HepG2 (cell line): ENCODE data around the gene TAF3. TPM values are rescaled to one million over a fixed set of nuclear protein-coding genes. Genes with fewer than 3 reads are reported as not detected.

ENCODE experiments used
- ARNT ChIP-seq: fragments of 450-650 bp; IDR thresholded peaks from 2 replicates; pipeline ENCODE4 v1.6.1; 2017
- ATF7 ChIP-seq, 2 experiments: fragments of 450-650 bp in 1 of 2; sonication (generic) in 1 of 2; formaldehyde crosslinking in 1 of 2; IDR thresholded peaks; 2 replicates each; pipeline versions ENCODE4 v1.4.0 to v1.6.1; 2016 to 2020; ENCODE audit warnings: antibody characterized with exemption in 1 of 2, mild to moderate bottlenecking in 1 of 2, missing genetic modification reagents in 1 of 2
- ESRRA ChIP-seq: sonication (generic); formaldehyde crosslinking; IDR thresholded peaks from 2 replicates; pipeline ENCODE4 v1.5.1; 2020; ENCODE audit warnings: mild to moderate bottlenecking, low read depth, missing genetic modification reagents
- FOSL2 ChIP-seq: sonication (generic); formaldehyde crosslinking; IDR thresholded peaks from 2 replicates; pipeline ENCODE4 v1.4.0; 2020; ENCODE audit warnings: missing genetic modification reagents
- FOXA1 ChIP-seq, 2 experiments: fragments of 450-650 bp in 1 of 2; sonication (generic) in 1 of 2; formaldehyde crosslinking in 1 of 2; IDR thresholded peaks; 2 replicates each; pipeline versions ENCODE4 v1.4.0 to v1.6.1; 2016 to 2020; ENCODE audit warnings: missing genetic modification reagents in 1 of 2
- FOXC1 ChIP-seq: sonication (generic); formaldehyde crosslinking; IDR thresholded peaks from 2 replicates; pipeline ENCODE4 v1.8.0; 2022; ENCODE audit warnings: mild to moderate bottlenecking, missing genetic modification reagents, borderline replicate concordance
- GABPB1 ChIP-seq: IDR thresholded peaks from 2 replicates; pipeline ENCODE4 v1.6.1; 2016; ENCODE audit warnings: mild to moderate bottlenecking, missing genetic modification reagents, moderate library complexity, missing compliant biosample characterization
- HMG20A ChIP-seq: IDR thresholded peaks from 2 replicates; pipeline ENCODE4 v1.6.1; 2016; ENCODE audit warnings: borderline replicate concordance
- MEF2D ChIP-seq: sonication (generic); formaldehyde crosslinking; IDR thresholded peaks from 2 replicates; pipeline ENCODE4 v1.5.1; 2020; ENCODE audit warnings: mild to moderate bottlenecking, missing genetic modification reagents
- ONECUT2 ChIP-seq: sonication (generic); formaldehyde crosslinking; IDR thresholded peaks from 2 replicates; pipeline ENCODE4 v1.4.0; 2020; ENCODE audit warnings: missing genetic modification reagents
- PAF1 ChIP-seq: IDR thresholded peaks from 2 replicates; pipeline ENCODE4 v1.6.1; 2016; ENCODE audit warnings: missing genetic modification reagents, missing compliant biosample characterization
- RCOR2 ChIP-seq: IDR thresholded peaks from 2 replicates; pipeline ENCODE4 v1.6.1; 2016; ENCODE audit warnings: missing biosample characterization, missing genetic modification reagents
- USF2 ChIP-seq, 2 experiments: sonication (generic) in 1 of 2; formaldehyde crosslinking in 1 of 2; IDR thresholded peaks; 2 replicates each; pipeline versions ENCODE4 v1.5.1 to v1.6.1; 2011 to 2020; ENCODE audit warnings: borderline replicate concordance in 1 of 2, low read depth in 1 of 2, low read length in 1 of 2, mild to moderate bottlenecking in 1 of 2, missing genetic modification reagents in 1 of 2, moderate library complexity in 1 of 2
- ZBTB20 ChIP-seq: sonication (generic); formaldehyde crosslinking; IDR thresholded peaks from 2 replicates; pipeline ENCODE4 v1.8.1; 2023; ENCODE audit warnings: missing genetic modification reagents, low read depth, mild to moderate bottlenecking, borderline replicate concordance
- ZNF235 ChIP-seq: sonication (generic); formaldehyde crosslinking; IDR thresholded peaks from 2 replicates; pipeline ENCODE4 v1.8.1; 2023; ENCODE audit warnings: mild to moderate bottlenecking, missing genetic modification reagents, borderline replicate concordance
- ZNF33A ChIP-seq: sonication (generic); formaldehyde crosslinking; IDR thresholded peaks from 2 replicates; pipeline ENCODE4 v1.5.1; 2020; ENCODE audit warnings: missing genetic modification reagents, mild to moderate bottlenecking, moderate library complexity, borderline replicate concordance
- ZNF552 ChIP-seq: sonication (generic); formaldehyde crosslinking; IDR thresholded peaks from 2 replicates; pipeline ENCODE4 v1.9.0; 2022; ENCODE audit warnings: missing genetic modification reagents, mild to moderate bottlenecking, borderline replicate concordance
- polyA plus RNA-seq, 8 experiments: library from polyadenylated mRNA; depleted of rRNA in 3 of 8; stranded (reverse) in 7 of 8; unstranded in 1 of 8; fragments of >200 nt; fragmentation: Illumina TruSeq in 4 of 8; extraction: Trizol in 4 of 8; gene quantifications; 2 replicates each; pipeline versions ENCODE4 v1.2.1 to v1.2.3, GENCODE V29; 2011 to 2016; ENCODE audit warnings: low read depth in 4 of 8, missing spikeins in 1 of 8, mixed read lengths in 1 of 8; ENCODE audit not compliant: insufficient read depth in 1 of 8
- total RNA-seq, 5 experiments: library from RNA; depleted of rRNA; stranded (reverse); fragments of >200 nt; fragmentation: Illumina TruSeq; extraction: Trizol; gene quantifications; 2 replicates each; pipeline ENCODE4 v1.2.3, GENCODE V29; 2016; ENCODE audit warnings: low read depth in 1 of 5
- TF ChIP-seq, protein P1 (sequence below): sonication (generic); formaldehyde crosslinking; IDR thresholded peaks from 2 replicates; pipeline ENCODE4; 2020; ENCODE audit warnings: missing genetic modification reagents, mild to moderate bottlenecking, borderline replicate concordance
- TF ChIP-seq, protein P2 (sequence below): sonication (generic); formaldehyde crosslinking; IDR thresholded peaks from 2 replicates; pipeline ENCODE4 v1.8.0; 2022; ENCODE audit warnings: mild to moderate bottlenecking, missing genetic modification reagents
- TF ChIP-seq, protein P3 (sequence below): sonication (generic); formaldehyde crosslinking; IDR thresholded peaks from 2 replicates; pipeline ENCODE4 v1.8.0; 2022; ENCODE audit warnings: missing genetic modification reagents, mild to moderate bottlenecking, moderate library complexity, borderline replicate concordance

TAF3 gene
- total and polyA plus RNA-seq, 2 of the 13 experiments (the other 11 are each of a cell fraction or from before 2014, with no cell fraction given) = 1.7 to 2.9 TPM

DNA sequence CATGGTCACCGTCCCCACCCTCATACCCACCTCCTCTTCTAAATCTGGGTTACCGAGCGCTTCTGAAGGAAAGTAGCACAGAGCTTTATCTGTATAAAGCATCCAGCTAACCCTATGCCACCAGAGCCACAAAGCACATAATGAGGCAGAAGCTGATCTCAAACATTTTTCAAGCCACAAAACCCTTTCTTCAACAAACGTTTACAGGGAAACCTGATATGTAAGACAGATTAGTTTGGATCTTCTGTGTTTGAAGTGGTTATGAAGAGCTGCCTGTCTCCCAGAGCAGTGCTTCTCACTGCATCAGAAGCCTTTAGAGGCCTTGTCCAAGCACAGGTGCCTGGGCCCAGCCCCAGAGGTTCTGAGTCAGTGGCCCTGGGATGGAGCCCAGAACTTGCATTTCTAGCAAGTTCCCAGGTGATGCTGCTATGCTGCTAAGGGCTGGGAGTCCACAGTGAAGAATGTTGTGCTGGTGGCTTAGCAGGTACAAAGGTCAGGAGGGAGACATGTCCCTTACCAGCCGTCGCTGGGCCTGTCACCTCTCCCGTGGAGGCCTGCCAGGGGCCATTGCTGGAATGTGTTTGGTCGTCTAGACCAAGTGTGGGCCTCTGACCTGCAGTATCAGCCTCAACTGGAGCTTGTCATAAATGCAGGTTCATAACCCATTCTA lies 90.4 kb downstream of the TAF3 start (continued):
- TF ChIP-seq ATF7 (IDR thresholded peaks at IDR 0.05) (no peak), ATF7 (CRISPR knock-in tag; IDR thresholded peaks at IDR 0.05) (no peak), PAF1 (no peak), FOSL2 (CRISPR knock-in tag) (peak; percentile 51; the same call in 1 of the 2 replicates), ZBTB20 (CRISPR knock-in tag) (no peak), ZNF552 (CRISPR knock-in tag) (no peak; the same call in 1 of the 2 replicates), USF2 (IDR thresholded peaks at IDR 0.05; ENCODE audit: low read depth, low read length) (no peak), USF2 (CRISPR knock-in tag; IDR thresholded peaks at IDR 0.05; ENCODE audit: borderline replicate concordance) (no peak), FOXA1 (IDR thresholded peaks at IDR 0.05) (no peak), FOXA1 (CRISPR knock-in tag; IDR thresholded peaks at IDR 0.05) (no peak; the same call in 1 of the 2 replicates), FOXC1 (CRISPR knock-in tag) (0 out of 2 replicates have a peak, but pooled peaks have one; percentile 27), MEF2D (CRISPR knock-in tag) (no peak), ESRRA (no peak), RCOR2 (CRISPR knock-in tag) (peak; percentile 54), ZNF235 (CRISPR knock-in tag) (no peak), ZNF33A (no peak), ONECUT2 (CRISPR knock-in tag) (no peak), GABPB1 (CRISPR knock-in tag) (peak; percentile 37; the same call in 1 of the 2 replicates), ARNT (no peak), HMG20A (CRISPR knock-in tag) (peak; percentile 30; the same call in 1 of the 2 replicates)
- TF ChIP-seq, protein P1, sequence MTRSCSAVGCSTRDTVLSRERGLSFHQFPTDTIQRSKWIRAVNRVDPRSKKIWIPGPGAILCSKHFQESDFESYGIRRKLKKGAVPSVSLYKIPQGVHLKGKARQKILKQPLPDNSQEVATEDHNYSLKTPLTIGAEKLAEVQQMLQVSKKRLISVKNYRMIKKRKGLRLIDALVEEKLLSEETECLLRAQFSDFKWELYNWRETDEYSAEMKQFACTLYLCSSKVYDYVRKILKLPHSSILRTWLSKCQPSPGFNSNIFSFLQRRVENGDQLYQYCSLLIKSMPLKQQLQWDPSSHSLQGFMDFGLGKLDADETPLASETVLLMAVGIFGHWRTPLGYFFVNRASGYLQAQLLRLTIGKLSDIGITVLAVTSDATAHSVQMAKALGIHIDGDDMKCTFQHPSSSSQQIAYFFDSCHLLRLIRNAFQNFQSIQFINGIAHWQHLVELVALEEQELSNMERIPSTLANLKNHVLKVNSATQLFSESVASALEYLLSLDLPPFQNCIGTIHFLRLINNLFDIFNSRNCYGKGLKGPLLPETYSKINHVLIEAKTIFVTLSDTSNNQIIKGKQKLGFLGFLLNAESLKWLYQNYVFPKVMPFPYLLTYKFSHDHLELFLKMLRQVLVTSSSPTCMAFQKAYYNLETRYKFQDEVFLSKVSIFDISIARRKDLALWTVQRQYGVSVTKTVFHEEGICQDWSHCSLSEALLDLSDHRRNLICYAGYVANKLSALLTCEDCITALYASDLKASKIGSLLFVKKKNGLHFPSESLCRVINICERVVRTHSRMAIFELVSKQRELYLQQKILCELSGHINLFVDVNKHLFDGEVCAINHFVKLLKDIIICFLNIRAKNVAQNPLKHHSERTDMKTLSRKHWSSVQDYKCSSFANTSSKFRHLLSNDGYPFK (CRISPR knock-in tag) = peak; percentile 44; the same call in 1 of the 2 replicates
- TF ChIP-seq, protein P2, sequence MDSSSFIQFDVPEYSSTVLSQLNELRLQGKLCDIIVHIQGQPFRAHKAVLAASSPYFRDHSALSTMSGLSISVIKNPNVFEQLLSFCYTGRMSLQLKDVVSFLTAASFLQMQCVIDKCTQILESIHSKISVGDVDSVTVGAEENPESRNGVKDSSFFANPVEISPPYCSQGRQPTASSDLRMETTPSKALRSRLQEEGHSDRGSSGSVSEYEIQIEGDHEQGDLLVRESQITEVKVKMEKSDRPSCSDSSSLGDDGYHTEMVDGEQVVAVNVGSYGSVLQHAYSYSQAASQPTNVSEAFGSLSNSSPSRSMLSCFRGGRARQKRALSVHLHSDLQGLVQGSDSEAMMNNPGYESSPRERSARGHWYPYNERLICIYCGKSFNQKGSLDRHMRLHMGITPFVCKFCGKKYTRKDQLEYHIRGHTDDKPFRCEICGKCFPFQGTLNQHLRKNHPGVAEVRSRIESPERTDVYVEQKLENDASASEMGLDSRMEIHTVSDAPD (CRISPR knock-in tag) = no peak
- TF ChIP-seq, protein P3, sequence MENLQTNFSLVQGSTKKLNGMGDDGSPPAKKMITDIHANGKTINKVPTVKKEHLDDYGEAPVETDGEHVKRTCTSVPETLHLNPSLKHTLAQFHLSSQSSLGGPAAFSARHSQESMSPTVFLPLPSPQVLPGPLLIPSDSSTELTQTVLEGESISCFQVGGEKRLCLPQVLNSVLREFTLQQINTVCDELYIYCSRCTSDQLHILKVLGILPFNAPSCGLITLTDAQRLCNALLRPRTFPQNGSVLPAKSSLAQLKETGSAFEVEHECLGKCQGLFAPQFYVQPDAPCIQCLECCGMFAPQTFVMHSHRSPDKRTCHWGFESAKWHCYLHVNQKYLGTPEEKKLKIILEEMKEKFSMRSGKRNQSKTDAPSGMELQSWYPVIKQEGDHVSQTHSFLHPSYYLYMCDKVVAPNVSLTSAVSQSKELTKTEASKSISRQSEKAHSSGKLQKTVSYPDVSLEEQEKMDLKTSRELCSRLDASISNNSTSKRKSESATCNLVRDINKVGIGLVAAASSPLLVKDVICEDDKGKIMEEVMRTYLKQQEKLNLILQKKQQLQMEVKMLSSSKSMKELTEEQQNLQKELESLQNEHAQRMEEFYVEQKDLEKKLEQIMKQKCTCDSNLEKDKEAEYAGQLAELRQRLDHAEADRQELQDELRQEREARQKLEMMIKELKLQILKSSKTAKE (CRISPR knock-in tag) = 0 out of 2 replicates have a peak, but pooled peaks have one; percentile 30
